IPS DF 4.7 (cell line): ENCODE results near the gene LAMA5.

ENCODE experiments used
- DNase-seq: peaks from one replicate; pipeline ENCODE4 v3.0.0-alpha.2; 2013; ENCODE audit warnings: low spot score; ENCODE audit errors: extremely low read depth

The LAMA5 gene

GRCh38 chr20:62287759-62288534, 79.2 kb downstream of the LAMA5 start:
- no peak for DNase-seq

GRCh38 chr20:62287129-62287528, 80.0 kb downstream of the LAMA5 start:
- no peak for DNase-seq

GRCh38 chr20:62286493-62287064, 80.5 kb downstream of the LAMA5 start:
- no peak for DNase-seq

GRCh38 chr20:62285722-62286121, 81.4 kb downstream of the LAMA5 start:
- no peak for DNase-seq

DNA sequence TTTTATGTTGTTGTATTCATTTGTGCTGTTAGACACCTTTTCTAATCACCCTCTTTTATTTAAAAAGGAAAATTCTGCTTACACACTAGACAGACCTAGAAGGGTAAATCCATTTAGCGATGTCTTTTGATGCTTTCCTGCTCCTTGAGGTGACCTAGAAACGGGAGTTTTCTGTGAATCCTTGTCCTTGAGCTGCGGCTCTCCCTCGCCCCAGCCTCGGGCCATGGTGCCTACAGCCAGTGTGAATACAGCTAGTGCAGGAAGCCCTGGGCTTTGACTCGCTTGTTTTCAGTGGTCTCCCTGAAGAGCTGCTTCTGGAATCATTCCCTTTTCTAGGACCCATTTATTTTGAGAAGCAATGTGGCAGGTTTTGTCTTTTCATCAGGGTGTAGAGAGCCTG, 82.0 kb downstream of the LAMA5 start:
- no peak for DNase-seq

DNA sequence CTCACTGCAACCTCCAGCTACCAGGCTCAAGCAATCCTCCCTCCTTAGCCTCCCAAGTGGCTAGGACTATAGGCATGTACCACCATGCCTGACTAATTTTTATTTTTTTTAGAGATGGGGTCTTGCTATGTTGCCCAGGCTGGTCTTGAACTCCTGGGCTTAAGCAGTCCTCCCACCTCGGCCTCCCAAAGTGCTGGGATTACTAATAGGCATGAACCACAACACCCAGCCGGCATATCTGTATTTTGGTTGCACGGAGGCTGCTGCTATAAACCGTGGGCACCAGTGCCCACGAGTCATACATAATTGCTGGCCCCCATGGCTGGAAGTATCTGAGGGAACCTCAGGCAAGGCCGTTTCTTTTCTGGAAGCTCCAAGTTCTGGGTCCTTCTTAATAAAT, 82.7 kb downstream of the LAMA5 start:
- DNase-seq, result no peak

GRCh38 chr20:62282877-62283503, 84.1 kb downstream of the LAMA5 start:
- DNase-seq, result no peak

- no peak for DNase-seq
Observed at GRCh38 chr20:62282103-62282502, 85.0 kb downstream of the LAMA5 start.

DNA sequence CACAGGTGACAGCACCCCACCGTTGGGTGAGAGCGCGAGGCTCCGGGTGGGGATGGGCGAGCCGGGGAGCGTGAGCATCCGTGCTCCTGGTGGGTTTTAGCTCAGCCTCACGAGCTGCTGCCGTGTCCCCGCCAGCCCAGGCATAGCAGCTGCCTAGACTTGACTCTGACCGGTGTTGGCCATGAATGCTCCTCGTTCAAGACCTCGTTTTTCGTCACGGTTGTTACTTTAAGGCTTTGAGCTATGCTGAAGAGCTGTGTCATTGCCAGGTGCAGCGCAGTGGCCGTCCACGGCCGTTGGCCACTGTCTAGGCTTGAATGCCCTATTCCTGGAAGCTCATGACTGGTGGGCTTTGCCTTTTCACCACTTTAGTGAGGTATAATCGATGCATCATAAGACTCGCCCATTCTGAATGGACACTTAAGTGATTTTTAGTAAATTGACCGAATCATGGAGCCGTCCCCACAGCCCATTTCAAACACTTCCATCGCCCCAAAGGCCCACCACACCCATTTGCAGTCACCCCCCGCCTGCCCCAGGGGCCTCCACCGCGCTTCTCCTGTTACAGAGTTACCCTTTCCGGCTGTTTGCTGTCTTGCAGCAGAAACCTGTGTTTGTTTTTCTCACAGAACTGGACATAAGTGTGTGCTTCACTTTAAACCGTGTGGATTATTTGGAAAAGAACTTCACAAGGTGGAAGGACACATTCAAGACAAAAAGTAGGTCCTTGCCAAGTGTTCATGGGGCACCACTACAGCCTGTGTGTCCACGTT, 85.8 kb downstream of the LAMA5 start:
- DNase-seq, result no peak

GRCh38 chr20:62280303-62280702, 86.8 kb downstream of the LAMA5 start:
- DNase-seq, result no peak

- DNase-seq, result no peak
Observed at GRCh38 chr20:62277253-62277652, 89.9 kb downstream of the LAMA5 start.

DNA sequence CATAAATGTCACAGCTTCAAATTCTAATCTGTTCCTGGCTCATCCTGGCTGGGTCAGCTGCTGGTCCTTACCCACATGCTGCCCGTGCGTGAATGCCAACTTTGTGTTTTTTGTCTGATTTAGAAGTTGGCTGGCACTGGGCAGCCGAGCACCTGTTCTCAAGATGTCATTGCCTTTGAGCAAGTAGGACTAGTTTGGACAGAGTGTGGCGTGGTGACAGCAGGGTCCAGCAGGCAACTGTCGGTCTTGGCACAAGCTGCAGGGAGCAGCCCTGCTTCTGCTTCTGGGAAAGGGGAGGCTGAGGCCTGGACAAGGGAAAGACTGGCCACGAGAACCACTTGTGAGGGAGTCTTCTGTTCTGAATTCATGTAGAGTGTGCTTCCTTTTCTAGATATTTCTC, 90.7 kb downstream of the LAMA5 start:
- DNase-seq, result no peak

- no peak for DNase-seq
Observed at GRCh38 chr20:62275219-62275618, 91.9 kb downstream of the LAMA5 start.

DNA sequence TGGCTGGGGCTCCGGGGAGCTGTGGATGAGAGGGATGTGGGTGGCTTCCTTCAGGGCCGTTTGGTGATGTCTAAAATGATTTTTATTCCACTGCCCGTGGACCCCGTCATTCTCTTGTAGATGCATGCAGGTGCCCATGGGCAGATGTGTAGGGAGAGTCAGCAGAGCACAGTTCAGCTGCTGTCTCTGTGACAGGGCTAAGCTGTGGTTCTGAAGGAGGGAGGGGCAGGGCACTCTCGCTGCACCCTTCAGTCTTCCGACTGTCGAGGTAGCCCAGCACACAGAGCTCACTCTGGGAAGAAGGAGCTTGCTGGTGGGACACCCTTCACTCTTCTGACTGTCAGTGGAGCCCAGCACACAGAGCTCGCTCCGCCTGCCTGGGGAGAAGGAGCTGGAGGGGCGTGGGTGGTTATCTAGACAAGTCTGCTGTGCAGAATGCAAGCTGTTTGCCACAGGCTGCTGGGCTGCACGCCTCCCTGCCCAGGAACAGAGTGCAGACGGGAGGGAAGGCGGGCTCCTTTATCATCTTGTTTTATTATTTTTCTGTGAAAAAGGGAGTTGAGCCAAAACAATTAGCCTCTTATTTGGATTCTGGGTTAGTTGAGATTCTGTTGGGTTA, 92.7 kb downstream of the LAMA5 start:
- DNase-seq, result no peak

DNA sequence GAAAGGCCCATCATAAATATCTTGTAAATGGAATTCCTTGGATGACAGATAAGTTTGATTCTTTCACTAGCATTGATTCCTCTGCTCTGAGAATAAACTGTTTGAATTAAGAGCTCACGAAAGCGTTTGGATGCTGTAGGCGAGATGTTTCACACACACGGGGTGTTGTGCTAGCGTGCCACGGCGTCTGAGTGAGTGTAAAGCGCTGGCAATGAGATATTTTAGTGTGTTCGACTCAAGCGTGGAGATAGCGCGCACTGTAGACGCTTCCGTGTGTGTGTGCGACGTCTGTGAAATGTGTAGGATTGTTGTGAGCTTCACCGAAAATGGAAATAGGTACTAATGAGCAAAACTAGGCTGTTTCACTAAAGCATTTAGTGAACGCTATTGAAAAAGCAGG, 93.7 kb downstream of the LAMA5 start:
- no peak for DNase-seq

DNA sequence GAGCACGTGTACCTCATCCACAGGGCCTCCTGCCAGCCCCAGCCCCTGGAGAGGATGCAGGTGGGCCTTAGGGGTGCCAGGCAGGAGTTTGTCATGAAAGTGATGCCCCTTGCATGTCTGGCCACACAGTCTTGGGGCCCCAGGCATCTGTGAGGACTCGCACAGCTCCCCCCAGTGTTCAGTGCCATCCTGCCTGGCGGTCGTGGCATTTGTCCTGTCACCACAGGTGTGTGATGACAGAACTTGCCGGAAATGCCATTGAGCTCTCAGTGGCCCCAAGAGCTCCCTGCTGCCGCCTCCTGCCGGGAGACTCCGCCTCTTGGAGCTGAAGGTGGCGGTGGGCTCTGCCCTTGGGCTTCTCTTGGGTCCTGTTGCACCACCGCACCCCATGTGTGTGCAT, 94.9 kb downstream of the LAMA5 start:
- no peak for DNase-seq

GRCh38 chr20:62269871-62270270, 97.2 kb downstream of the LAMA5 start:
- no peak for DNase-seq

- DNase-seq, result no peak
Observed at GRCh38 chr20:62269378-62269777, 97.7 kb downstream of the LAMA5 start.

GRCh38 chr20:62268228-62268900, 98.7 kb downstream of the LAMA5 start:
- no peak for DNase-seq

- no peak for DNase-seq
Observed at GRCh38 chr20:62267543-62267942, 99.6 kb downstream of the LAMA5 start.

DNA sequence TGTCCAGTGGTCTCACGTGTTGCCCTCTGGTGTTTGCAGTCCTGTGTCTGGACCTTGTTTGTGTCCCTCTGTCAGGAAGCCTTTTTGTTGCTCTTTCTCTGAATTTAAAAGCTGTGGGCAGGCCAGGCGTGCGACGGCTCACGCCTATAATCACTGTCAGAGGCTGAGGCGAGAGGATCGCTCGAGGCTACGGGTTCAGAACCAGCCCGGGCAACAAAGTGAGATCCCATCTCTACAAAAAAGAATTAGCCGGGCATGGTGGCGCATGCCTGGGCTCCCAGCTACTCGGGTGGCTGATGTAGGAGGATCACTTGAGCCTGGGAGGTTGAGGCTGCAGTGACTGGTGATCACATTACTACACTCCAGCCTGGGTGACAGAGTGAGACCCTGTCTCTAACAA, 100.3 kb downstream of the LAMA5 start:
- no peak for DNase-seq
